ENCODE results near the gene RAB7B.
"Not testable (repeated sequence)": the region's sequence is repeated elsewhere in the genome, so short reads cannot be mapped to it uniquely, and the experiment has no call there.

Gene RAB7B

DNA sequence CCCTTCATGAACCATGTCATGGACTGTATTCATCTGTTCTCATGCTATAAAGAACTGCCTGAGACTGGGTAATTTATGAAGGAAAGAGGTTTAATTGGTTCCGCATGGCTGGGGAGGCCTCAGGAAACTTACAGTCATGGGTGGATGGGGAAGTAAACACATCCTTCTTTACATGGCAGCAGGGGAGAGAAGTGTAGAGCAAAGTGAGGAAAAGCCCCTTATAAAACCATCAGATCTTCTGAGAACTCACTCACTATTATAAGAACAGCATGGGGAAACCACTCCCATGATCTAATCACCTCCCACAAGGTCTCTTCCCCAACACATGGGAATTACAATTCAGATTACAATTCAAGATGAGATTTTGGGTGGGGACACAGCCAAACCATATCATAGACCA is 6.6 kb downstream of the RAB7B start:
- DNase-seq (ENCODE audit: low spot score), result not testable (repeated sequence)

DNA sequence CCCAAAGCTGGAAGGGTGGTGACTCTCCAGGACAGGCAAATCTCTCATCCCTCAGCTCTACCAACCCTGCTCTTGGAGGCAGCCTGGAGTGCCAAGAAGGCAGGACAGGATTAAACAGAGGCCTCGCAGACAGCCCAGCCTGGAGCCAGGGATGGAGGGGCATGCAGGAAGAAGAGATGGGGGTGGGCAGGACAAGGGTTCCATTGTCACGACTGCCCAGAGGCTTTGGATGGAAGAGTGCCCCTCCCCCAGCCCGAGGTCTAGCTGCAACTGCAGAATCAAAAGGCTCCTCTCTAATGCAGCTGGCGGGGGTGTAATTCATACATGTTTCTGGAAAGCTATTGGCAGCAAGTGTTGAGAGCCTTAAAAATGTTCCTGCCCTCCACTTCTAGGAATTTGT is 8.8 kb downstream of the RAB7B start:
- DNase-seq (ENCODE audit: low spot score), result no peak

DNA sequence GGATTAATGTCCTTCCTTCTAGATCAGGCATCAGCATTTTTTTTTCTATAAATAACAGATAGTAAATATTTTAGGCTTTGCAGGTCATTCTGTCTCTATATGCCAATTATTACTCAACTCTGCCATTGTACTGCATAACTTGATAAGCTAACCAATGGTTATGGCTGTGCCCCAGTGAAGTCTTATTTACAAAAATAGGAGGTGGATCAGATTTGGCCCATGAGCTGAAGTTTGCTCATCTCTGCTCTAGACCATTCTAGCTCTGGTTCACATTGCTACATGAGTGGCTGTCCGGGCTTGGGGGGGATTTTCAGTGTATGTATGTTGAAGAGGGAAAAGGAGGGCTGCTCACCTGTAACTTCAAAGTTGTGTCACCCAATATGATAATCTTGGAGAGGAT is 10.1 kb downstream of the RAB7B start:
- no peak for DNase-seq (ENCODE audit: low spot score)

DNA sequence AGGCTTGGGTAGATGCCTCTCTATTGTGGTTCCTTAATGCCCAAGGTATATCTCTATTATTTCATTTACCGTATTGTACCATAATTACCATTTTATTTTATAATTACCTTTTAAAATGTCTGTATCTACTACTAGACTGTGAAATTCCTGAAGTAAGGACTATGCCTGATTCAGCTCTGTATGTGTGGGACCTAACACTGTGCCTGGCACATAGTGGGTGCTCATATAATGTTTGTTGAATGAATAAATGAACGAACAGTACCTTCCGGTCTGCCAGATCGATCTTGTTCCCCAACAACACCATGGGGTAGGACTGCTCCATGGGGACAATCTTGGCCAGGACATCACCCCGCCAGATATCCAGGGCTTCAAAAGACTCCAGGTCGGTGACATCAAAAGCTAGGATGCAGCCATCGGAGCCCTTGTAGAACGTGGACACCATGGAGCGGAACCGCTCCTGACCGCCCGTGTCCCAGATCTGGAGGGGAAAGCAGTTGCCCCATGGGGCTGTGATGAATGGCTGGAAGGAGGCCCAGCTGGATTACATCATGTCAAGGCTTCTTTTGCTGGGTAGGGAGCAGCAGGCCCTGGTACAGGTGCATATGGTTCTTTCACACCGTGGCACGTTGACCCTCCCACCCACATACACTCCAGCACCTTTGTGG is 10.8 kb downstream of the RAB7B start:
- no peak for DNase-seq (ENCODE audit: low spot score)

DNA sequence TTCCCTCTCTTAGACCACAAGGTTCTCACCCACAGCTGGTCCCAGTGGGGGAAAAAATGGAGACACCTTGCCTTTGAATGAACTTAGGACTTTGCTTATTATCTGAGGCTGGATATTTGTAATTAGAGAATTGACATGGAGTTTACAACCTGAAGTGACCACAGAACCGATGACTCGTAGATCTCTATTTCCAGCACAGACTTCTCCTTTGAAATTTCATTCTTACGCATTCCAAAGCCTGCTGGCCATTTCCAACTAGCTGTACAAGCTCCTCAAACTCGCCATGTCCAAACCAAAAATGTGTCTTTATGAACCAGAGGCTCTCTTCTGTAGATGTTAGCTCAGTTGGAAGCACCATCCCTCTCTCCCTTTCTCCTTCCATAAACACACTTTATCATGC is 12.0 kb downstream of the RAB7B start:
- DNase-seq (ENCODE audit: low spot score), result peak; percentile 64

DNA sequence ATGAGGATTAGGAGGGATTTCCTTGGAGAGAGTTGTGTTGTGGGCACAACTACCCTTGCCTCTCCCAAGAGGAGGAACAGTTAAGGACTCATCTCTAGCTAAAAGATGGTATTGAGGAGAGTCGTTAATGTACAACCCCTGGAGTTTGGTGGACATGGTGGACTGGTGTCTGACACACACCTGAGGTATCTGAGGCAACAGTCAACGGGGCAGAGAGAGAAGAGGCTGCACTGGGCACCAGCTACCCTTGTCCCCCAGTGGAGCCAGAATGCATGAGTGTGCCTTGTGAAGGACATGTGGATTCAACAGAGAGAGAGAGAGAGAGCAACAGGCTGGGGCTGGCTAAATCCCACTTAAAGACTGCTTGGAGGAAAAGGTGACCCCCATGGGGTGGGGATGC is 13.0 kb downstream of the RAB7B start:
- DNase-seq (ENCODE audit: low spot score), result peak; percentile 66

DNA sequence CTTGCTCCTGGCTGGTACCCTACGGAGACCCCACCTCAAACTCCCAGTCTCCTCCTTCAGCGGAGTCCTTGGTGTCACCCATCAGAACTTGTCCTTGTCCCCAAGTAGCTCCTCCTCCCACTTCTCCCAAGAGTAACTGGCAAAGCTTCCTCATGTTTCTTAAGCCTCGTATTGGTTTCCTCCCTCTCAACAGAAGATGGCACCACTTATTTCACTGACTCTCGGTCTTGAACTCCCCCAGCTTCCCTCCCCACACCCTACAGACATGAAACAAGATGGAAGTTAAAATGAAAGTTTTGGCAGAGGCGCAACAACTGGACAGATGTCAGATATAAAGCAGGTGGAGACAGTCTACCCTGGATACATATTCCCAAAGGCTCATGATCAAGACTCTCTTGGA is 13.4 kb downstream of the RAB7B start:
- no peak for DNase-seq (ENCODE audit: low spot score)

DNA sequence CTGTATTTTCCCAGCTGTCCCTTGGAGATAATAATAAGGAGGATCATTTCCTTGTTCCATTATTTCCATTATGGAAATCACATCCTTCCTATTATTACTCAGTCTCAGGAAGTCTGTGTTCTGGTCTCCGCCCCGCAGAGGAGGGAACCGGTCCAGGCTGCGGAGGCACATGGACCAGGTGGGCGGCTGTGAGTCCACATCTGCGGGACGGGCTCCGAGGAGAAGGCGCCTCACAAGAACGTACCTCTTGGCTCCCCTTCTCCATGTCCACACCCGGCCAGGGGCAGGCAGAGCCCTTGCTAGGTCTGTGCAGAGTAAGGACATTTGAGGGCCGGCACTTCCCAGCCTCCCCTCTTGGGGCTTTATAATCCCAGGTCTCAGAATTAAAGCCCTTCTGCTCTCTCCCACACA is 14.6 kb downstream of the RAB7B start:
- no peak for DNase-seq (ENCODE audit: low spot score)

DNA sequence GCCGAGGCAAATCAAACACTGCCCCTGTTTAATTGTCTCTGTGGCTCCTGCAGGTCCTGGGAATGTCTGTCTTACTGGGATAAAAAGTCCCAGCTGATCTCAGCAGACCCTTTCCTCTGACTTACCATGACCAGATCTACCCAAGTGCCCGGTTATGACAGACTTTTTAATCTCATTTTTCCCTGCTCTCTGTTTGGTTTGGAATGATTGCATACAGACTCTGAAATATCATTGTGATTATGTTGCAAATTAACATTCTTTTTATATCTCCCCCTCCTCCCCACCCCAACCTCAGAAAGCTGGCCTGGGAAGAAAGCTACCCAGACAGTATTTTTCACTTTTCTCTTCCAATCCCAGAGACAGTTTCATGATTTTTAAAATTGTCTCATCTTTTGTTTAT is 16.3 kb downstream of the RAB7B start:
- no peak for DNase-seq (ENCODE audit: low spot score)

DNA sequence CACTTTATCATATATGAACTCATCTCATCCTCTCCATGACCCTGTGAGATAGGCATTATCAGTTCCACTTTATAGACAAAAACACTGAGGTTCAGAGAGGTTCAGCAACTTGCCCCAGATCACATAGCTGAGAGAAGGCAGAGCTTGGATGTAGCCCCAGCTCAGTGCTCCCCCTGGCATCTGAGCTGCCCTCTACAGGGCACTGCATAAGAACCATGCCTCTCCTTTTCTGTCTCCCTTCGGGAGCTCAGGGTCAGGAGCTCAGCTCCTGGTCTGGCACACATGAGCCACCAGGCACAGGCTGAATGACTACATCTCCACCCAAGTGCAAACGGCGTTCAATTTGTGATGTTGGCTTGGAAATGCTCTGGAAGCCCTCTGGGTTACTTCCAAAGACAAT is 16.9 kb downstream of the RAB7B start:
- DNase-seq (ENCODE audit: low spot score), result peak; percentile 41

DNA sequence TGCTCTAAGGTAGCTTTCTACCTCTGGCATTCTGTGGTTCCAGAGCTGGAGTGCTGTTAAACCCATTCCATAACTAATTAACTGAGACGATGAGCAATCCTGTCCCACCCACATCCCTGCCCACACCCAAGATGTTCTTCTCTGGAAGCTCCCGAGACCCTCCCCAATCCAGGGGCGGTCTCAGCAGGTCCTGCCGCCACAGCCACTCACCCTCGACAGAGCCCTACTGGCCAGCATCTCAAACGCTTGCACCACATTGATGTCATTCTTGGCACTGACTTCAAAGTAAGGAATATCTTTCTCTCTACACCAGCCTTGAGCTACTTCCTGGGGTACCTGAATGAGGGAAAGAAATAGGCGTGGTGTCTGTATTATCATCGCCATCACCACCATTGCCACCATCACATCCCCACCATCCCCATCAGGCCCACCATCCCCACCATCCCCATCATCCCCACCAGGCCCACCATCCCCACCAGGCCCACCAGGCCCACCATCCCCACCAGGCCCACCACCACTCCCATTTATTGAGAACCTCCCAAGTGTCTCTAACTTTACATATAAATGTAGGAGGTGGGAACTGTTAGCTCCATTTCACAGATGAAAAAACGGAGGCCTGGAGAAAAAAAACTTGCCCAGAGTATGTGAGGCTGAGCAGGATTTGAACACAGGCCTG is 17.7 kb downstream of the RAB7B start:
- DNase-seq (ENCODE audit: low spot score), result peak; percentile 93

DNA sequence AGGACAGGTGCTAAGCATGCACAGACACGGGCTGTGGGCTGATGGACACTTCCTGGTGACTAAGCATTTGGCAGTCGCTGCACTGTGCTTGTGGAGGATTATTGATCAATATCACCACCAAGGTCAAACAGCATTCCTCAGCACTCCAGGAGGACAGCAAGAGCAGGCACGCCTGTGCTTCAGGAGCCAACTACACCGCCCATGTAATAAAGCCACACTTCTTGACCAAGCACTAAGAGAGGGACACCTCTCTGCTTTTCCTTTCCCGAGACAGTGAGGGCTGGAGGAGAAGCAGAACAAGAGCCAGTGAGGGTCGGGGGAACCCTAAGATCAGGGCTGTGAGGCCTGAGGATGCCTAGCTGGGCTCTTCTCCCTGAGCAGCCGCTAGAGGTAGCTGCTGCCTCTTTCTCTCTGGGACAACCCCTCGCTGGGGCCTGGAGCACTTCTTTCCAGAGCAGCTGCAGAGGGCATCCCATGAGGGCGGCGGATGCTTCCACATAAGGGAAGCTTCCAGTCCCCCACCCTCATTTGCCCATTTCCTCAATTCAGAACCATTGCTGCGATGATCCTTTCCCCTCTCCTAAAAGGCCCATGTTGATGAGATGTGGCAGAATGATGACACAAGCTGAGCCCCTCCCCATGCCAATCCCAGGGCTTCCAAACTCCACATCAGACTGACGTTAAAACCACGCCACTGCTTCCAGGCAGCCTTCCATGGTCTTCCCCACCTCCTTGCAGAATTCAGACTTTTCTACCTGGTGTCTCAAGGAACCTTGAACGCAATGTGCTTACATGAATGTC is 19.1 kb downstream of the RAB7B start:
- peak; percentile 84 for DNase-seq (ENCODE audit: low spot score)

DNA sequence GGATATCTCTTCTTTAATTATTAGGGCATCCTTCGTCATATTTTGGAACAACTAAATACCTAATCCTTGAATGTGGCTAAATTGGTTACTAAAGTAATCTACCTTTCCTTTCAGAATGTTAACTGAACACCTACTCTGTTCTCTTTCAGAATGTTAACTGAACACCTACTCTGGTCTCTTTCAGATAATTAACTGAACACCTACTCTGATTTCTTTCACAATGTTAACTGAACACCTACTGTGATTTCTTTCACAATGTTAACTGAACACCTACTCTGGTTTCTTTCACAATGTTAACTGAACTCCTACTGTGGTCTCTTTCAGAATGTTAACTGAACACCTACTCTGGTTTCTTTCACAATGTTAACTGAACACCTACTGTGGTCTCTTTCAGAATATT is 21.9 kb downstream of the RAB7B start:
- DNase-seq (ENCODE audit: low spot score), result no peak

DNA sequence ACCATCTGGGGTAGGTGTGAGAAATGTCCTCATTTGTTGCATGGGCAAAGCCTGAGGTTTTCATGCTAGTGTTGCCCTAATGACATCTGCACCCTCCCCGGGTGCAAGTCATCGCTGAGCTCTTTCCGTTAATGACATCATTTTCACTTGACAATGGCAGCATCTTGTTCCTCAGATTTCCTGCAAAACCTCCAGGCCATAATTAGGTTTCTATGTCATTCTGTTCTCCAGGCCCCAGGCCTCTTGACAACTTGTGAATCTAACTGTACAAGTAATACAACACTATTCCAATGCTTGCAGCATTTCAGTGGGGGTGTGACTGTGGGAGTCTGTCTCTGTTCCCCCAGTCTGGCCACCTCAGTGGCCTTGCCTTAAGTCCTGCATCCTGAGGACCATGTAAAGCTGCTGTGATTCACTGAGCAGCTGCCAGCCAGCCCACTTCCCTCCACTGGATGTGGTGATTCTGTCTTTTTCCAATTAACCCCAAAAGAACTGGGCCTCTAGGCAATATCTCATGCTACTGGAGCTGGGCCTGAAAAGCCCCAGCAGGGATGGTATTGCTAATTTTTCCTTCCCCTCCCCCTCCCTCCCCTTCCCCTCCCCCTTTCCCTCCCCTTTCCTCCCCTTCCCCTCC is 22.8 kb downstream of the RAB7B start:
- DNase-seq (ENCODE audit: low spot score), result no peak

DNA sequence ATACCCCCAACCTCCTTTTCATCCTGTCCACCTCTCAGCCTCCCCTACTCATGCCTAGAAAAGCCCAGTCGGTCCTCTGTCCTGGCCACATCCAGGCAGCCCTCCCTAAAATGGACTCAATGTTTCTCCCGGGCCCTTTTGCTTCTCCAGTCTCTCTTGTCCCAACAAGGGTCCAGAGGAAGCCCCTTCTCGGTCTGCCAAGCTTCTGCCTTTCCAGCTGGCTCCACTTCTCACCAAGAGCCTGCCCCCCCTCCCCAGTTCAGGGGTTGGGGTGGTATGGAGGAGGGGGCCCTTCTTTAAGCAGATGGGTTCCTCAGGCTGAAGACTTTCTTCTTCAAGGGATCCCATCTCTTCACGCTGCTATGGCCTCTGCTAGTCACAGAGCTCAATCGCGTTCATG is 23.9 kb downstream of the RAB7B start:
- no peak for DNase-seq (ENCODE audit: low spot score)

DNA sequence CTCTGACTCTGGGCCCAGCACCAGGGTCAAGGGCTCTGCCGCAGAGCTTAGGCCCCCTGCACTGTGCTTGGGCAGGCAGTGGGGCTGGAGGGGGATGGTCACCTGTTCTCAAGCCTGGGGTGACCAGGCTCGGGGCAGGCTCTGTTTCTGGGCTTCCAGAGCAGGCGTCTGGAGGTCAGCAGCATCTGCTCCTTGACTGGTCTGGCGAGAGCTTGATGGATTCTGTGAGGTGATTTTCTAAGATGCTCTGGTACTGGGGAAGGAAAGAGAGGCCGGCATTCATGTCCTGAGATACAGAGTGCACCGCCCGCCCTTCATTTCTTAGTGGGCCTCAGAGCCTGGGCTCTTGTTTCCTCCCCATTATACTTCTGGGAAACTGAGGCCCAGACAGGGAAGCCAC is 24.5 kb downstream of the RAB7B start:
- DNase-seq (ENCODE audit: low spot score), result no peak

DNA sequence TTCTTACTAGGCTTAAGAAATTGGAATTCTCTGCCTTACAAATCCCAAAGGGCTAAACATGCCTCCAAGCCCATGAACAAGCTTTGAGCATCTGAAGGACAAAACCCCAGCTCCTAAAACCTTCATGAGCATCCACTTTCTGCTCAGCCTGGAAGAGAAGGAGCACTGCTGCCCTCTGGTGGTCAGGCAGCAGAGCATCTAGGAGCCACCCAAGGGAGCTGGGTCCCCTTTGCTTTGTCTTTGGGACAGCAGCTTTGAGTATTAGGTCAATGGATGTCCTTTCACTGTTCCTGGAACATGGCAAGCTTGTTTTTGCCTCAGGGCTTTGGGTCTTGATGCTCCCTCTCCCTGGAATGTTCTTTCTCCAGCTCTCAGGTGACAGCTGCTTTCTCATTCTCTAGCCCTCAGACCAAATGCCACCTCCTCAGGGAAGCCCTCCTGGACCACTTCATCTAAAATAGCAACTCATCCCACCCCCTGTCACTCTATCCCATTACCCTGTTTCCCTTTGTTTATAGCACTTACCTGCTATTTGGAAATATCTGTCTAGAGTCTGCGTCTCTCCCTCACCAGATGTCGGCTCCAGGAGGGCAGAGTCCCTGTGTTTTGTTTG is 25.7 kb downstream of the RAB7B start:
- peak; percentile 80 for DNase-seq (ENCODE audit: low spot score)

DNA sequence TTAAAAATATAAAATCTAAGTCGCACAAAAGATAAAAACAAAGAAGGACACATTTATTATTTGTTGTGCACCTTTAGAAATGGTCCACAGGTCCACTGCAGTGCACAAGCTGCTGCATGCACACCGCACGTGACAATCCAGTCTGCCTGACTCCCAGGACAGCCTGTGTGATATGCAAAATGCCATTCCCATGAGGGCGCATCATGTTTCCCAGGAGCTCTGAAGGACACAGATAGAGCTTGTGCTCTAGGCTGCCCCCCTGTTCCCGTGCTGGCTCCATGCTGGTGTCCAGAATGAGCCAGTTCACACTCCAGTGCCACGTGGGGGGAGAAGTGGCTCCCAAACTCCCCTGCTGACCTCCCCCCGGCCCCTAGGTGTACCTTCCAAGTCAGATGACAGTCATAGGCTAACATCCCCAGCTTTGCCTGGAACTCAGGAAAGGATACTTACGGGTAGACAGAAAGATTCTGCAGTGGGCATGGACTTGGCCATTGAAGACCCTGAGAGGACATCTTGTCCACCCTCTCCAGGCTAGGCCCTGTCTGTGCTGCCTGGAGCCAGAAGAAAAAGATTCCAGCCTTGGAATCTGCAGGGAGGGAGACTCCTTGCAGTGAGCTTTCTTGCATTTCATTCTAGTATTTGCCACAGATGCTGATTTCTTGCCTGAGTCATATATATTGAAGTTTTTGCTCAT is 26.3 kb downstream of the RAB7B start:
- peak; percentile 68 for DNase-seq (ENCODE audit: low spot score)

DNA sequence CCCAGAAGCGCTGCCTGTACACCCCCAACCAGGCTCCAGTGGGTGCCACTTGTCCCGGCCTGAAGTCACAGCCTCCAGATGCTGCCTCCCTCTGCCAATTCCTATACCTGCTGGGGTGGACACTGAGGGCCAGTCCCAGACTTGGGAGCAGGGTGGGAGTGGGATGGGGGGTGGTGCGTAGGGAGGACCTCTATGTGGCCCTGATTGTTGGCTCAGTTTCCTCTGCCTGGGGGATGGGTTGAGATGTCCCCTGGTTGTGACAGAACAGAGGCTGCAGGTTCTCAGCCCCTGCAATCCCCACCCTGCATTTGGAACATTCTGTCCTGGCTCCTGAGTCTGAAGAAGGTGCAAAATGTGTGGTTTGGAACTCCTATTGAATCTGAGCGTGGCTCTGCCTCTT is 27.2 kb downstream of the RAB7B start:
- no peak for DNase-seq (ENCODE audit: low spot score)

DNA sequence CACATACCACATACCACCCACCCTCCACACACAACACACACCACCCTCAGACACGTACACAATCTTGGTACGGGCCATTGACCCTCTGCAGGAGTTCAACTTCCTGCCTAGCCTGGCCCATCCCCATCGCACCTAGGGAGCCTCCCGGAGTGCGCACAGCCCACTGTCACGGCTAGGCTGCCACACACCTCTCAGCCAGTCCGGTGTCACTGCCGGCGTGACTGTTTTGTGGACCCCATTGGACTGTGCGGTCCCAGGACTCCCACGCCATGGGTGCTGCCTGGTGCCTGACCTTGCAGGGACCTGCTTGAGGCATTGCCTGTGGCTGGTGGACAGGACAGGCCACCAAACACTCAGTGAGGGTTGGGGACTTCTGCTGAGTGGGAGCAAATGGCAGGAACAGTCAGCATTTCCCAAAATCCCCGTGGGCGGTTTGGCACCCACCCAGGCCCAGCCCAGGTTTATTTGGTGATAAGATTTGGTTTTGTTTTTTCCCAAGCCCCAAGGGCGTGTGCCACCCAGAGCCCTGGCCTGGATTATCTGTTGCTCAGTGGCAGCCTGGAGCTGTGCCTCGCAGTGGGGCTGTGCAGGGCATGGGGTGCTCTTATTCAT is 27.7 kb downstream of the RAB7B start:
- DNase-seq (ENCODE audit: low spot score), result no peak

DNA sequence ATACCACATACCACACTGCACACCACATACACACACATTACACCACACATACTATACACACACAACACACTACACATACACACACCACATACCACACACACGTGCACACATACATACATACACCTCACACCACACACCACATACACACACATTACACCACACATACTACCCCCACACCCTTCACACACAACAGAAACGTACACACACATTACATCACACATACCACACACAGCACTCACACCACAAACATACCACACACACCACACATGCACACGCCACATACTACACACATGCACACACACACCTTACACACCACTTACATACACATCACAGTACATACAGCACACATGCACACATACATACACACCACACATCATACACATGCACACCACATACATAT is 28.5 kb downstream of the RAB7B start:
- DNase-seq (ENCODE audit: low spot score), result no peak

All from kidney tubule cell (primary cell).